ENCODE data around the gene SPIRE1.
"Not testable (repeated sequence)": the region's sequence is repeated elsewhere in the genome, so short reads cannot be mapped to it uniquely, and the experiment has no call there.

Gene SPIRE1

DNA sequence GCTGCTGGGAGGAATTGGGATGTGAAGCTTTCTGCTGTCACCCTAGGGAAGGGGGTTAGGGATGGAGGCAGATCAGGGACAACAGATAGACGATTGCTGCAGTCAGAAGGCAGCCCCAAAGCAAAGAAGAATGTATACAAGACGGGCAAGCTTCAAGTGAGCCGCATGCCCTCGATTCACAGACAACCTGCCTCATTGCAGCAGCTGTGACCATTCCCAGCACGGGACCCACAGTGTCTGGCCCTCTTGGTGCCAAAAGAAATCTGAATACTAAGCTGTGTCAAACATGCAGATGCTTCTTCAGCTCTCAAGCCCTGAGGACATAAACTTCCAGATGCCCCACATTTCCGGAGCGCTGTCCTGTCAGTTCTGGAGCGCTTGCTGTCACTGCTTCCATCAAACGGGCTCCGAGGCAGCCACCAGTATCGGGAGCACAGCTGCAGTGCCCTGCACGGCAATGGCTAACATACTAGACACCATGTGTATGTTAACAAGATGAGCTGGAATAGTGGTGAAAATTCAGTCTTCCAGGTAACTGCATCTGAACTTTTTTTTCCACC lies 216.4 kb downstream of the SPIRE1 start:
- DNase-seq: no peak

DNA sequence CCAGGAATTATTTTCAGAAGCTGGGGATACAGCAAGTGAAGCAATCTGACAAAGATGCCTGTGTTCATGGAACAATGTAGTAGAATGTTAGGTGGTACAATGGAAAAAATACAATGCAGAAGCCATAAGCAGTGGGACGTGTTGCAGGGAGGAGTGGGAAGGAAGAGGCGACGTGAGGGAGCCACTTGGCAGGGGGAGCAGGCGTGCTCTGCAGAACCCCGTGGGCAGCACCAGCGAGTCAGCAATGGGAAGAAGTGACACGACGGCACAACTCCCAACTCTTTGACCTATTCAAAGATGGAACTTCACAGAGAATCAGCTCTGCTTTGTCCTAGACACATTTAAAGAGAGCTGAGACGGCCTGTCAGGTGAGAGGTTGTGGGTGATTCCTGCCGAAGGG lies 219.7 kb downstream of the SPIRE1 start:
- DNase-seq: no peak

DNA sequence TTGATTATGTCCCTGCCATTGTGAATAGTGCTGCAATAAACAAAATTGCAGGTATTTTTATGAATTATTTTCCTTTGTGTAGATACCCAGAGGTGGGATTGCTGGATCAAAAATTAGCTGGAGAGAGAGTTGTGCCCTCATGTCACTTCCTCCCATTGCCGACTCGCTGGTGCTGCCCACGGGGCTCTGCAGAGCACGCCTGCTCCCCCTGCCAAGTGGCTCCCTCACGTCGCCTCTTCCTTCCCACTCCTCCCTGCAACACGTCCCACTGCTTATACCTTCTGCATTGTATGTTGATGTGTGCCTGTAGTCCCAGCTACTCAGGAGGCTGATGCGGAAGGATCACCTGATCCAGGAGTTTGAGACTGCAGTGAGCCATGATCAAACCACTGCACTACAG lies 222.0 kb downstream of the SPIRE1 start:
- DNase-seq: no peak

DNA sequence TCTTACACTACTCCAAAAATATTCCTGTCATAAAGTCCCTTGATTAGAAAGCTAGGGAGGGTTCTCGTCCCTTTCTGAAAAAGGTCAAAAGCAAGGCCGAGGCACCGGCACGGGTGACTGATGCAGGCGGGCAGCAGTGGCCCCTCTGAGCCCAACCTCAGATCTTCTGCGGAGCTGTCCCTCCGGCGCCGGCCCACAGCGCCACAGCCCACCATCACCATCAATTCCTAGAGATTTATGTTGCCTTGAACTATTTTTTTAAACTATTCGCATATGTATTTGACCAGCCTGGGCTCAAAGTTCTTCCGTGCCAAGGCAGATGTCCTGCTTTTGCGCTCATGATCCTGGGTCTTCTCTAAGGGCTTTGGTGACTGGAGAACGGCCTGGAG lies 223.4 kb downstream of the SPIRE1 start:
- no peak for DNase-seq

DNA sequence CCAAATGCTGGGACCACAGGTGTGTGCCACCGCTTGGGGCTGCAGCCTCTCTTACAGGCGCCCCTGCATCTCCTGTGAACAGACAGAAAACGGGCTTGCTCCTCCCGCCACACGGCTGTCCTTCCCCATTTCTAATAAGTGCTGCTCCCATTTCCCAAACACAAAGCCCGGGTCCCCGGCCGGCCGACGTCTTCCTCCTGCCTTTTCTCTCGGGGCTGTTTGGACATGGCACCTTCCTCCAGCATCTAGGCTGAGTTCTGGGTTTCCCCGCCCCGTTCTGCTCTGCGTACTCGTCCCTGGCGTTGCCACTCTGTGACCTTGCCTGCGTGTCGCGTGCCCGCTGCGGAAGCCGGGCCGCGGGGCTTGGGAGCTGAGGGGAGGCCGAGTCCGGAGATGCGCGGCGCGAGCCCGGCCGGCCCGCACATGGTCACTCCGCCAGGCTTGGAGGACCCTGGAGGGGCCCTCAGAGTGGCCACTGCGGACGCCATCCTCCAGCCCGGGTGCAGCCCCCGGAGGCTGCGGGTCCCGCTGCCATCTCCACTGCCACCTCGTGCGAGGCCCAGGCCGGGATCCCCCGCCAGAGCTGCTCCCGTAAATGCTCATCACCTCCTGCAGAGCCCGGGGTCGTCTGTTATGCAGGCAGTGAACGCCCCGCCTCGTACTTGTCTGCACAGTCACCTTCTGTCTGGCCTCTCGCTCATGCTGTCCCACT lies 223.9 kb downstream of the SPIRE1 start:
- no peak for DNase-seq

DNA sequence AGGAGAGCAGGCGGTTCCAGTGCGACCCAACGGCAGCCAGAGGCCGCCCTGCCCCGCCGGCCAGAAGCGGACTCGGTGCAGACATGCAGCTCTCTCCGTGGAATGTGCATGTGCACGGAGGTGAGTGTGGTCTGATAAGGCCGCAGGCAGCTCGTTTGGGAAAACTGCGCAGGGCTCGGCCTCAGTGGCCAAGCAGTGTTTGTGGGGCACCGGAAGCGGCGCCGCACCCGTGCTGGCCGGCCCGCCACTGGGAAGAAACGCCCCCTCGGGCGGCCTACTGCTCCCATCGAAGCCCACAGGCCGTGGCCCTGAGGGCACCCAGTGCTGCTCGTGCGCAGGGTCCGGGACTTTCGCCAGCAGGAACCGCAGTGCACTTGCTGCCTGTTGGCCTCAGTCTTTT lies 225.0 kb downstream of the SPIRE1 start:
- DNase-seq: no peak

DNA sequence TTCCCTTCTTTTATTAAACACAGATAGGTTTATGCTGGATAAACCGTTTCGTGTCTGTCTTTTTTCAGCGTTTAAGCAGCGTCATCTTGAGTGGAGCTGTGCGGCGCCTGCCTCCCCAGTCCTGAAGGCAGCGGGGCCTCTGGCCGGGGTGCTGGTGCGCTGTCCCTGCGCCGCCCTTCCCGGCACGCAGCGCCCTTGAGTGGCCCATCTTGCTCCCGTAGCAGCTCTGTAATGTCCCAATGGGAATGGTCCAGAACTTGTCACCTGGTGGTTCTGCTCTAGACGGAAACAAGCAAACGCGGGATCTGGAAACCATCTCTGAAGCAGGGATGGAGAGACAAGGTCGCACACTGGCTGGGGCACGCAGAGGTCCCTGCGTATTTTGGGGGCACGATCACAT lies 225.7 kb downstream of the SPIRE1 start:
- DNase-seq: no peak

DNA sequence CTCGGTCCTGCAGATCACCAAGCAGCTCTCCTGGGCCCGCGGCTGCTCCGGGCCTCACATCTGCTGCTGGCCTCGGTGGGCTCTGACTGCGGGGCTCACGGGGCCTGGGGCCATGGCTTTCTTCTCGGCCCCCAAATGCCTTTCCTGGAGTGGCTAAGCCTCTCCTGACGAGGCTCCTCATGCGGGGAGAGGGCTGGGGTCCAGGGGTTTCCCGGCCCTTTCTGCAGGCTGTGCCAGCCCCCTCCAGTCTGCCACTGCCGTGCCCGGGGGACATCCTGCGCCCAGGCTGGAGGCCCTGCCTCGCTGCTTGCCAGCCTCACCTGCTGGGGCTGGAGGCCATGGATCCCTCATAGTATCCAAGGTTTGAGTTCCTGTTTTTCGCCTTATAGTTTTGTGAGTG lies 226.3 kb downstream of the SPIRE1 start:
- no peak for DNase-seq

DNA sequence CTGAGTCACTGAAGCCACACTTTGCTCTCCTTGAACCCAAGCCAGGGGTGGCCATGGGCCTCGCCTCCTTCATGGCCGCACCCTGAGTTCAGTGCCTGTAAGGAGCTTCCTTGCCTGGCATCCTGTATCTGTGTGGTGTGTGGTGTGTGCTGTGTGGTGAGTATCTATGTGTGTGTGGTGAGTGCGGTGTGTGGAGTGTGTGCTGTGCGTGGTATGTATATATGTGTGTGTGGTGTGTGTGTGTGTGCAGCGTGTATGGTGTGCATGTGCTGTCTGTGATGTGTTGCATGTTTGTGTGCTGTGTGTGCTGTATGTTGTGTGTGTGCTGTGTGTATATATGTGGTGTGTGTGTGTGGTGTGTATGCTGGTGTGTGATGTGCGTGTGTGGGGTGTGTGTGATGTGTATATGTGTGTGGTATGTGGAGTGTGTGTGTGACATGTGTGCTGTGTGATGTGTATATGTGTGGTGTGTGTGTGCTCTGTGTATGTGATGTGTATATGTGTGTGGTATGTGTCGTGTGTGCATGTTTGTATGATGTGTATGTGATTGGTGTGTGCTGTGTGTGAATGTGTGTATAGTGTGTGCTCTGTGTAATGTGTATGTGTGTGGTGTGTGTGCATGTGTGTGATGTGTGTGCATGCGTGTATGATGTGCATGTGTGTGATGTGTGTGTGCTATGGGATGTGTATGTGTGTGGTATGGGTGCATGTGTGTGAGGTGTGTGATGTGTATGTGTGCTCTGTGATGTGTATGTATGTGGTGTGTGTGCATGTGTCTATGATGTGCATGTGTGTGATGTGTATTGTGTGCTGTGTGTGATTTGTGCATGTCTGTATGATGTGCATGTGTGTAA lies 227.5 kb downstream of the SPIRE1 start:
- DNase-seq: no peak

DNA sequence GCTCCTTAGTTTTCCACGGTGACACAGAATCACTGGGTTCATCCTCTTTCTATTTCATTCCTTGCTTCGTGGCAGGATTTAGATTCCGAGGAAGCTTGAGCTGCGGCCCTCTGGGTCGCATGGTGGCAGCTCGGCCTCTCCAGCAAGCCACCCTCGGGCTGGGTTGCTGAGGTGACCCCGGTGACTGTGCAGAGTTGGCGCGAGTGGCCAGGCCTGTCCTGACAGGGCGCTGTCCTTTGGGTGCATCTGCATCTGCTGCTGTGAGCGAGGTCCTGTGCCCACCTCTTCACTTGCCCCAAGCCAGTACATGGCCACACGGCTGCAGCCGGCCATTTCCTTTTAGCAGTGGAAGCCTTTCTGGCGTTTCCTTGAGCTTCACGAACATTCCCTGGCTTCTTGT lies 228.4 kb downstream of the SPIRE1 start:
- no peak for DNase-seq

DNA sequence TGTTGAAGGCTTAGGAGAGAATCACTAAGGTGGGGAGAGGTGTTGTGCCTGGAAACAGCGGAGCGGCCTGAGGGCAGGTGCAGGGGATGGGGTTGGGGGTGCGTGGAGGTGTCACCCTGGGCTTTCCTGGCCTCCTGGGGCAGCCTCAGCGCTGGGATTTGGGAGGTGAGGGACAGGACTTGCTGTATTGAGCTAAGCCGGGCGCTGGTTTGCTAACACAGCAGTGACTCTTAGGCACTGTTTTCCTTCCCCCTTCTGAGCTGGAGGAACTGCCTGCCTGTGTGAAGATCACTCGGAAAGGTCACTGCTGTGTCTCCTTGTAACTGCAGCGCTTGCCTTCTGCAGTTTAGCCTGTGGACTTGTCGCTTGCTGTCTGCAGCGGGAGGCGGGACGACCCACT lies 229.0 kb downstream of the SPIRE1 start:
- no peak for DNase-seq

DNA sequence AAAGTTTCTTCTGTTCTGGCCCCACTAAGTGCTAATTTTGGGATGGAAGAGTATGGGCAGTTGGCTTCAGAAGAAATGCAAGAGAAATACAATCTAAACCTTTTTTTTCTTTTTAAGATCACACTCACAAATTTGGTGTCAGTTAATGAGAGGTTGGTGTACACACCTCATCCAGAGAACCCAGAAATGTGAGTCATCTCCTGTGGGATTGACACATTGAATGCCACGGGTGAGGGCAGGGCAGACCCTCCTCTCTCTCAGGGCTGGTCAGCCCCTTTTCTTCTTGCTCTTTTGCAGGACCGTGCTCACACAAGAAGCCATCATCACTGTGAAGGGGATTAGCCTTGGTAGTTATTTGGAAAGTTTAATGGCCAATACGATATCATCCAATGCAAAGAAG lies 231.0 kb downstream of the SPIRE1 start:
- no peak for DNase-seq

DNA sequence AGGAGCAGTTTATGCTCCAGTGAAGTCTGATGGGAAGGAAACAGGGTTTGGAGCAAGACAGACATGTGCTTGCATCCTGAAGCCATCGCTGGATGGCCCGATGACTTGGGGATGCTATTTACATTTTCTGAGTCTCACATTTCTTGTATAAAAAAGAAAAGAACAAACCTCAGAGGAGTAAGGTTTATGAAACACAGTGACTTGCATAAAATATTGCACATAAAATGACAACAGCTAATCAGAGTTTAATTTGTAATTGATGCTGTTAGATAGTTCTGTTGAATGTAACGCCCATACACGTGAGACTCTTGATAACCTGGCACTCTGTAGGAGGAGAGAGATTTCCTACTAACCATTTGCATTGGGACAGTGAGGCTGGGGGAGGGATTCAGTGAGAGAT lies 233.7 kb downstream of the SPIRE1 start:
- DNase-seq: no peak

DNA sequence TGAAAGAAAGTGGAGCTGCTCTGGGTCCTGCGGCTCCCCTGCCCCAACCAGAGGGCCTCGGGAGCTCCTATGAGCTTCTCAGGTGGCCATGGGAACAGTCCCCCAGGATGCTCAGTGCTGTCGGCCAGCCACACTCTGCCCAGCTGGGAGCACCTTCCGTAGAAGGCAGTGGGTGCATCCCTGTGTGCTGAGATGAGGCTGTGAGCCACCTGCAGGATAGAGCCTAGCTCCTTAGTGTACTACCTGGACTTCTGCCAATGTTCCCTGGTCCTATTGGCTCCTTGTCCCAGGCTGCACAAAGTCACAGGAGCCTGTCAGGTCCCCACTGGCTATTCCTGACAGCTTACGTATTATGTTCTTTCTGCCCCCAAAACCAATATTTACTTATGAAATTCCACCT lies 234.1 kb downstream of the SPIRE1 start:
- DNase-seq: peak in 1 of 2 experiments; percentile 33

DNA sequence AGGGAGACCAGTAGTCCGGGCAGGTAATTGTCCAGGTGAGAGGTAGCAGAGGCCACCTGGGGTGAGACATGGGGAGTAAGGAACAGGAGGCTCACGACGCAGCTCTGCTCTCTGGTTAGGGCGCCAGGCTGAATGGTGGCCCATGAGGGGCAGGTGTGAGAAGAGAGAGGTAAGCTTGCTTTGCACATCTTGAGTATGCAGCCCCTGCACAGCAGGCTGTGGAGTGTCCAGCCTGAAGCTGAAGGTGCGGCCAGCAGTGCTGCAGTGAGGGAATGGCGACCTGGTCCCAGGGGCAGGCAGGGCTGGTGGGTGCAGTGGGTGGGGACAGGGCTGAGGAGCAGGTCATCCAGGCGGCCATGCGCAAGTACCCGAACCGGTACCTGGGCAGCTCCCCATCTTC lies 234.5 kb downstream of the SPIRE1 start:
- no peak for DNase-seq

DNA sequence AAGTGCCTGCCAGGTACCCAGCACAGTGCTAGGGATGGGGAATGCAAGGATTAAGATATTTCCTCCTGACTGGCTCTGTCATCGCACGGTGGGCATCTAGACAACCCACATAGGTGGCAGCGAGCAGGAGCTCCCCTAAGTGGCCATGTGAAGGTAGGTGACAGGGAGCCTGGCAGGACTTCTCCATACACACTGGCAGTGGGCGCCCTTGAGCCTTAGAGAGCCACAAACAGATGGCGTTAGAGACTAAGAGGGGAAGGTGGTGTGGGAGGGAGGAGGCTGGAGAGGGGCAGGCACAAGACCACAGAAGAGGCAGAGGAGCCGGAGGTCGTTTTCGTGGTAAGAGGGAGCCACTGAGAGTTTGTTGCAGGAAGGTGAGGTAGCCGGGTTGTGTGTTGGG lies 235.0 kb downstream of the SPIRE1 start:
- peak in 1 of 2 experiments; percentile 38 for DNase-seq

DNA sequence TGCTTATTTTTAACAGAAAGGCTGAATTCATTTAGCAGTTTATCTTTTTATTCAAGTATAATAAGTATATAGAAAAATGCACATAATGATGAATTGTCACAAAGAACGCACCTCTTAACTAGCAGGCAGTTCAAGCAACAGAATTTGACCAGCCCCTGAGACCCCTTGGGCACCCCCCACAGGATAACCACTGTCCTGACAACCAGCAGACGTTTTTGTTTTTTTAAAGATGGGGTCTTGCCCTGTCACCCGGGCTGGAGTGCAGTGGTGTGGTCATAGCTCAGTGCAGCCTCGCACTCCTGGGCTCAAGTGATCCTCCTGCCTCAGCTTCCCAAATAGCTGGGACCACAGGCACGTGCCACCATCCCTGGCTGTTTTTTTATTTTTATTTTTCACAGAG lies 236.2 kb downstream of the SPIRE1 start:
- DNase-seq: no peak

DNA sequence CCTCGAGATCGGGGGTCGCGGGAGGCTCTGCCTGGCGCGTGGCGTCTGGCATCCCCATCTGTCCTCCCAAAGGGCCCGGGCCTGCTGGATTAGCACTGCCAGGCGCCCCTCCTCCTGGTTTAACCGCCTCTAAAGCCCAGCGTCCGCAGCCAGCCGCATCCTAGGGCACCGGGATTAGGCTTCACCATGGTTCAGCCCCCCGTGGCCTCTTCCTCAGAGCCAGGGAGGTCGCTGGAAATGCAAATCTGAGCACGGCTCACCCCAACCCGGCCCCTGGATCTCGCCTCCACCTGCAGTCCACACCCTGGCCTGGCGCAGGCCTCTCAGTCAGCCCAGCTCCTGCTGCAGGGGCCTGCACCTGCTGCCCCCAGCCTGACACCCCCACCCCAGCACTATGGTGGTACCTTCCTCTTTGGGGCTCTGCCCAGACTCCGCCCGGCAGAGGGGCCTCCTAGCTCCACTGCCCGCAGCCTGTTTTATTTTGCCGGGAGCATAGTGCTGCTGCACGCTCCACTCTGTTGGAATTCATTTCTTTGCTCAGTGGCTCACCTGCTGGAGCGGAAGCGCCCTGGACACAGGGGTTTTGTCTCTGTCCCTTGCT lies 237.0 kb downstream of the SPIRE1 start:
- DNase-seq: peak in 1 of 2 experiments; percentile 54

DNA sequence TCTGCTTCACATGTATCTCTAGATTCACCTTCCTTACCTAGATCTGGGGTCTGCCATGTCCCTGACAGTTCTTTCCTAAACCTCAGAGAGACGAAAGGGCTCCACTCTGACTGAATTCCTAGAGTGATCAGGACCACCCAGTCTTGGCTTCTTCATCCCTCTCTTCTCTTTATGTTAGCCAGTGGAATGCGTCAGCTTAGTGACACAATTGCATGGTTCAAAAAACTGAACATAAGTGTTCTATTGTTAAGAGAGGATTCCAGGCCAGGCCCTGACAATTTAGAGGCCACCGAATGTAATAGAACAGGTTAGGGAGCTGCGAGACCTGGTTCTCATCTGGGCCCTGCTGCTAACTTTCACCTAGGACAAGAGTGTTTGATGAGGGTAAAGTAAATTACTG lies 240.2 kb downstream of the SPIRE1 start:
- no peak for DNase-seq

DNA sequence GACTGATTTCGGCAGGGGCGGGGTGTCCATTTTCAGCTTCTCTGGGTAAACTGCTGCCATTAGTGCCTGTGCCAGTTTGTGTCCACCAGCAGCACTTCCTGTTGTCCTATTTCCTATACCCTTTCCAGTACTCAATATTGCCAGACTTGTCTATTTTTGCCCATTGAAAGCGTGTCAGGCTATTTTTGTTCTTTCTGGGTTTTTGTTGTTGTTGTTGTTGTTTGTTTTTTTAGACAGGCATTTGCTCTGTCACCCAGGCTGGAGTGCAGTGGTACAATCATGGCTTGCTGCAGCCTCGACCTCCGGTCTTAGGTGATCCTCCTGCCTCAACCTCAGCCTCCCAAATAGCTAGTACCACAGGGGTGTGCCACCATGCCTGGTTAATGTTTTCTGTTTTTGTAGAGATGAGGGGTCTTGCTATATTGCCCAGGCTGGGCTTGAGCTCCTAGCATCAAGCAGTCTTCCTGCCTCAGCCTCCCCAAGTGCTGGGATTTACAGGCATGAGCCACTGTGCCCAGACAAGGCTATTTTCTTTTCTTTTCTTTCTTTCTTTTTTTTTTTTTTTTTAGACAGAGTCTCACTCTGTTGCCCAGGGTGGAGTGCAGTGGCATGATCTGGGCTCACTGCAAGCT lies 241.7 kb downstream of the SPIRE1 start:
- no peak for DNase-seq

DNA sequence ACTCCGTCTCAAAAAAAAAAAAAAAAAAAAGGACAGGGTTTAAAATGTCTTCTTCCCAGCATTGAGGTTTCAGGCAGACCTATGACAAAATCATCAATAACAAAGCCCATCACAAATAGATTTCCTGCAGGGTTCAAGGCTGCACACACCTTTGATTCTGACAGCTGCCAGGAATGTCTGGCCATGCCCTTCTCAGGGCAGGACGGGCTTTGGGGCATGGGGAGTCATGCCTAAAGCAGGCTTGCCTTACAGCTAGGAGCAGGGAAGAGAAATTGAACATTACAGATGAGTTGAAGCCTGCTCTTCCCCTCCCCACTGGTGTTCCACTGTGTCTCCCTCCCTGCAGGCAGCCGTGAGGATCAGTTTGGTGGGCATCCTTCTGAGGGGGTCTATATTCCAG lies 246.5 kb downstream of the SPIRE1 start:
- no peak for DNase-seq

DNA sequence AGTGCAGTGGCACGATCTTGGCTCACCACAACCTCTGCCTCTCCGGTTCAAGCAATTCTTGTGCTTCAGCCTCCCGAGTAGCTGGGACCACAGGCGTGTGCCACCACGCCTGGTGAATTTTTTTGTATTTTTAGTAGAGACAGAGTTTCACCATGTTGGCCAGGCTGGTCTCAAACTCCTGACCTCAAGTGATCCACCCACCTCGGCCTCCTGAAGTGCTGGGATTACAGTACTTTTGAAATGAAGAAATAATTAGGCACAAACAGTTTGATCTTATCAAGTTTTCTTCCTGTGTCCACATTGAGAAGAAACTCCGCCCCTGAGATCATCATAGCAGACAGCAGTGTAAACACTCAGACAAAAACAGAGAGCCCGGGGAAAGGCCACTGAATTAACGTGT lies 247.2 kb downstream of the SPIRE1 start:
- not testable (repeated sequence) for DNase-seq

DNA sequence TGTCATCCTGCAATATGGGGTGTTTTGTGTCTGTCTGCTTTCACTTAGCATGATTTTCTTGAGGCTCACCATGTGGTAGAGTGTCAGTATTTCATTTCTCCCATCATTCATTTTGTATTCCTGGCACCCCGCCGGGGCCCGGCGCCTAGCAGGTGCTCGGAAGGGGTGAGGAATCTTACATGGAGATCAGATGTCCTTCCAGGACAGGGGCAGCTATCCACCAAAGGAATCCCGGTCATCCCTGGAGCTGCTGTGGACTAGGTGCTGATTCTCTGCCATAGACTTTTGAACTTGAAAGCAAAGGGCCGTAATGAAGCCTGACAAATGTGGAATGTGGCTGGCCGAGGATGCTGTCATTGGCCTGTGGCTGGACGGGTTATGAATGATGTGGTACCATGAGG lies 247.8 kb downstream of the SPIRE1 start:
- DNase-seq: no peak
